Choroid plexus epithelial cell (primary cell): ENCODE results near the gene TMEM121B.

Source experiments
- DNase-seq: peaks from one replicate; pipeline ENCODE4 v3.0.0-alpha.2; 2010; ENCODE audit warnings: low read depth
- H3K4me3 ChIP-seq: 2 replicates; pipeline ENCODE4 v1.5.1; 2011; ENCODE audit warnings: low read depth, mild to moderate bottlenecking, control low read depth, low read length, moderate library complexity
- CTCF ChIP-seq: conservative IDR thresholded peaks from 2 replicates; pipeline ENCODE4 v1.5.1; 2011; ENCODE audit warnings: low read depth, mild to moderate bottlenecking, control low read depth, inconsistent platforms, low read length, moderate library complexity

Gene TMEM121B

DNA sequence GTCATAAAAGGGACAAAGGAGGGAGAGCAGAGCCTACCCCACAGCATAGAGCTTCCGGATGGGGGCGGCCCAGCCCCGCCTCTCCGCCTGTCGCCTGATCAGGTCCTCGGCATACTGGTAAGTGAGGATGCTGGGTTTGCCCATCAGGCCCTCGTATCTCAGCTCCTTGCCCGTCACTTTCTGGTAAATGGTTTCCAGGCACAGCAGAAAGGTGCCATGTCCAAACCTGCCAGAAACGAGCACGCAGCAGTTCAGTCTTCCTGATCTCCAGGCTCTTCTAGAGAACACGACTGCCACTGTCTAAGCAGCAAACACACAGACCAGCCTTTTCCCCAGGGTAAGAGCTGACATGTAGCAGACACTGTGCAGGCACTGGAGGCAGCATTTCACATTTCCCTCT is 17.4 kb upstream of the TMEM121B start:
- no peak for DNase-seq
- TF ChIP-seq CTCF, result no peak
- no peak overlapping the region for H3K4me3 ChIP-seq

GRCh38 chr22:17137861-17138425 is 16.8 kb upstream of the TMEM121B start:
- DNase-seq, result no peak
- H3K4me3 ChIP-seq, result no peak overlapping the region
- no peak for TF ChIP-seq CTCF

- TF ChIP-seq CTCF, result no peak
- no peak overlapping the region for H3K4me3 ChIP-seq
- DNase-seq, result no peak
These were observed 16.0 kb upstream of the TMEM121B start for GRCh38 chr22:17137170-17137569.

- H3K4me3 ChIP-seq, result no peak overlapping the region
- no peak for DNase-seq
- TF ChIP-seq CTCF, result no peak
These were observed 14.1 kb upstream of the TMEM121B start for GRCh38 chr22:17135153-17135760.

DNA sequence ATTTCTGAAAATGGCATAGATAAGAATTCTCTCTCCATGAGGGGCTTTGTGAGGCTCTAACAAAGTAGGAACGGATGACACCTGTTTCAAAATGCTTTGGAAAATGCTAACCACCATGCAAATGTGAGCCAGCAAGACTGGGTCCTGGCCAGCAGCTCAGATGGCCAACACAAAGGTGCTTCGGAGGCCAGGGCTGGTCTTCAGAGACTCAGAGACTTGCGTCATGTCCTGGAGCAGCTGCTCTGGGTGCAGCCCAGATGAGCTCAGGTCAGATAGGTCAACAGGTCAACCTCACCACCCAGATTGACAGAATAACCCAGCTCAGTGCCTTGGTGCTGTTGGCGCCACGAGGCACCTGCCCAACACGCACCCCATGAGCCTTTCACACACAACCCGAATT is 12.0 kb upstream of the TMEM121B start:
- TF ChIP-seq CTCF, result no peak
- DNase-seq, result no peak
- H3K4me3 ChIP-seq, result no peak overlapping the region

DNA sequence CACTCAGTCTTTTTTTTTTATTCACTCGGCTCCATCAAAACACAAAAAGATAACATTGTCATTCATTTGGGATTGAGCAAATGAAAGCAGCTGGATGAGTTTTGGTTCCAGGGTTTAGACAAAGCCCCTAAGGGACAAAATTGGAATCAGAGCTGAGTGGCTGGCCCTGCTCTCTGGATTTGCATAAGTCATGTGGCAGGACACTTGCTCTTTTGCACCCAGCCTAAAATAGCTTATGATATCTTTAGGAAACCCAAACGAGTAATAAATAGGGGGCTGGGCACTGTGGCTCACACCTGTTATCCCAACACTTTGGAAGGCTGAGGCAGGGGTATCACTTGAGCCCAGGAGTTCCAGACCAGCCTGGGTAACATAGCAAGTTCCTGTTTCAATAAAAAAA is 11.0 kb upstream of the TMEM121B start:
- no peak overlapping the region for H3K4me3 ChIP-seq
- TF ChIP-seq CTCF, result no peak

DNA sequence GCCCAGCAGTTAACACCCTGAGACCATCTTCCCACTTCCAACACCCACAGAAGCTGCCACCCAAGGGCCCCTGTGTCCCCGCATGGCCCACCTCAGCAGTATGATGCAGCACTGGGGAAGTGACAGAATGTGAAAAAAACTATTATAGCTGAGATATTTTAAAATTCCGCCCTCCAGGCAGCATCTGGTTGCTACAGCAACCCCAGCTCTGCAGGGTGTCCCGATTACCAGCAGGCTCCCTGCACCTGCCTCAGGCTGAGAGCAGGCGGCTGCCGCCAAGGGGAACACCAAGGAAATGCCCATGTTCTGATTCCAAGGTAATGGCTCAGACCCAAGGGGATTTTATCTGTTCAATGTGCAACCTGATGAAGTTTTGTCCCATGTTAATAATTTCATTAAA is 10.5 kb upstream of the TMEM121B start:
- DNase-seq, result peak; percentile 38
- peak; percentile 14 for TF ChIP-seq CTCF
- H3K4me3 ChIP-seq, result no peak overlapping the region

More for the DNA sequence above, 11.0 kb upstream of the TMEM121B start:
- DNase-seq, result no peak
